SK-N-SH (cell line): ENCODE measurements around the gene ARHGEF4. TPM values are rescaled to one million over a fixed set of nuclear protein-coding genes. Genes with fewer than 3 reads are reported as not detected.

Experiments used
- CTCF ChIA-PET: fragments of 300-600, 350-600 bp; formaldehyde crosslinking; extraction: SDS; loops from one replicate; lab custom pipeline; 2021; lab: Yijun Ruan, JAX
- POLR2A ChIA-PET: fragments of 350-600 bp; sonication (Branson Sonifier 250); formaldehyde crosslinking; extraction: SDS; loops from one replicate; lab custom pipeline; 2020; ENCODE audit warnings: antibody characterized with exemption, inconsistent platforms; lab: Yijun Ruan, JAX
- DNase-seq: peaks from one replicate; pipeline ENCODE4 v3.0.0; 2012
- H2AFZ ChIP-seq: fragments of 200-600 bp; sonication (generic); 2 replicates; pipeline ENCODE4 v1.8.1; 2016; ENCODE audit warnings: antibody characterized with exemption, mild to moderate bottlenecking, low read depth
- H3F3A ChIP-seq: fragments of 200-600 bp; sonication (generic); replicated peaks from 2 replicates; pipeline ENCODE3; 2016; ENCODE audit warnings: antibody characterized with exemption, mild to moderate bottlenecking; ENCODE audit not compliant: insufficient read depth
- H3K27ac ChIP-seq, 2 experiments: fragments of 200-500 bp in 1 of 2; fragments of 200-600 bp in 1 of 2; sonication (Bioruptor generic) in 1 of 2; sonication (generic), shearing (Covaris generic) in 1 of 2; 2 replicates each; pipeline versions ENCODE4 v1.5.1 to v1.6.1; 2014 to 2016; ENCODE audit warnings: low read depth in 2 of 2, inconsistent platforms in 1 of 2, low read length in 1 of 2, mild to moderate bottlenecking in 1 of 2, mixed read lengths in 1 of 2
- H3K27me3 ChIP-seq: fragments of 200-600 bp; sonication (generic), shearing (Covaris generic); 2 replicates; pipeline ENCODE4 v1.6.1; 2016; ENCODE audit warnings: mixed run types; ENCODE audit not compliant: insufficient read depth
- H3K36me3 ChIP-seq, 2 experiments: fragments of 200-500 bp in 1 of 2; fragments of 200-600 bp in 1 of 2; sonication (Bioruptor generic) in 1 of 2; sonication (generic) in 1 of 2; replicated peaks in 1 of 2; 2 replicates each; pipeline versions ENCODE3 to v1.5.1; 2014 to 2016; ENCODE audit warnings: low read length in 1 of 2, mild to moderate bottlenecking in 1 of 2; ENCODE audit not compliant: insufficient read depth in 2 of 2, control insufficient read depth in 1 of 2
- H3K4me1 ChIP-seq, 2 experiments: fragments of 200-500 bp in 1 of 2; fragments of 200-600 bp in 1 of 2; sonication (Bioruptor generic) in 1 of 2; sonication (generic), shearing (Covaris generic) in 1 of 2; 2 replicates each; pipeline versions ENCODE4 v1.5.1 to v1.6.1; 2014 to 2016; ENCODE audit warnings: low read depth in 1 of 2, low read length in 1 of 2, mixed run types in 1 of 2; ENCODE audit not compliant: insufficient read depth in 2 of 2, control insufficient read depth in 1 of 2
- H3K4me2 ChIP-seq: fragments of 200-600 bp; sonication (generic), shearing (Covaris generic); 2 replicates; pipeline ENCODE4 v1.6.1; 2017; ENCODE audit warnings: mixed run types
- H3K4me3 ChIP-seq, 2 experiments: fragments of 200-500 bp in 1 of 2; fragments of 200-600 bp in 1 of 2; sonication (Bioruptor generic) in 1 of 2; sonication (generic), shearing (Covaris generic) in 1 of 2; 2 replicates each; pipeline versions ENCODE4 v1.5.1 to v1.8.1; 2014 to 2016; ENCODE audit warnings: low read depth in 2 of 2, inconsistent platforms in 1 of 2, low read length in 1 of 2, mild to moderate bottlenecking in 1 of 2, mixed read lengths in 1 of 2, moderate library complexity in 1 of 2
- H3K79me2 ChIP-seq: fragments of 200-600 bp; sonication (generic); 2 replicates; pipeline ENCODE4 v1.8.1; 2017; ENCODE audit warnings: mild to moderate bottlenecking; ENCODE audit not compliant: insufficient read depth
- H3K9ac ChIP-seq: fragments of 200-600 bp; sonication (generic); 2 replicates; pipeline ENCODE4 v1.6.1; 2017; ENCODE audit warnings: mixed run types
- H3K9me2 ChIP-seq: fragments of 200-600 bp; sonication (generic); 2 replicates; pipeline ENCODE4 v1.6.1; 2017; ENCODE audit warnings: mixed run types
- H3K9me3 ChIP-seq: fragments of 200-600 bp; sonication (generic); 2 replicates; pipeline ENCODE4 v1.6.1; 2017; ENCODE audit warnings: mixed run types, mild to moderate bottlenecking, moderate library complexity
- H4K20me1 ChIP-seq: fragments of 200-600 bp; sonication (generic); 2 replicates; pipeline ENCODE4 v1.6.1; 2017; ENCODE audit warnings: mild to moderate bottlenecking, mixed run types; ENCODE audit not compliant: insufficient read depth
- EP300 ChIP-seq, 2 experiments: IDR thresholded peaks; 2 replicates each; pipeline versions ENCODE4 v1.4.0 to v1.6.1; 2012; ENCODE audit warnings: borderline replicate concordance in 1 of 2, low read depth in 1 of 2, low read length in 1 of 2
- FOSL2 ChIP-seq: IDR thresholded peaks from 2 replicates; pipeline ENCODE4 v1.4.0; 2012; ENCODE audit warnings: low read depth, mild to moderate bottlenecking, moderate library complexity, borderline replicate concordance
- FOXJ3 ChIP-seq: sonication (generic); formaldehyde crosslinking; IDR thresholded peaks from 2 replicates; pipeline ENCODE4 v1.5.1; 2020; ENCODE audit warnings: mild to moderate bottlenecking, missing genetic modification reagents
- GABPA ChIP-seq: IDR thresholded peaks from 2 replicates; pipeline ENCODE4 v1.4.0; 2012; ENCODE audit warnings: low read depth, mild to moderate bottlenecking
- GATA2 ChIP-seq: sonication (generic); formaldehyde crosslinking; IDR thresholded peaks from 2 replicates; pipeline ENCODE4 v1.5.0; 2020; ENCODE audit warnings: mild to moderate bottlenecking, missing genetic modification reagents
- RXRA ChIP-seq: IDR thresholded peaks from 2 replicates; pipeline ENCODE4 v1.4.0; 2012; ENCODE audit warnings: low read depth, mild to moderate bottlenecking, borderline replicate concordance
- TCF12 ChIP-seq: IDR thresholded peaks from 2 replicates; pipeline ENCODE4 v1.4.0; 2012
- ZBTB33 ChIP-seq: IDR thresholded peaks from 2 replicates; pipeline ENCODE4 v1.4.0; 2012; ENCODE audit warnings: low read depth, borderline replicate concordance
- WGBS: methylation state at CpG from one replicate; pipeline ENCODE4 v1.1.6; 2017; ENCODE audit warnings: low lambda C conversion rate; 5-methylcytosine and 5-hydroxymethylcytosine counted together
- polyA plus RNA-seq, 3 experiments: library from polyadenylated mRNA; depleted of rRNA; stranded (reverse); fragments of >200 nt; gene quantifications; 2 replicates each; pipeline ENCODE4 v1.2.3, GENCODE V29; 2012
- TF ChIP-seq, protein P1 (sequence below): fragments of 150-350 bp; IDR thresholded peaks from 2 replicates; pipeline ENCODE4 v1.6.1; 2016; ENCODE audit warnings: mild to moderate bottlenecking, low read depth, low read length

Gene ARHGEF4
- polyA plus RNA-seq, 1 of the 3 experiments (the other 2 are of a cell fraction), result 2.3 TPM

GRCh38 chr2:130894326-130894942 lies 57.7 kb downstream of the ARHGEF4 start:
- H2AFZ ChIP-seq, result no peak overlapping the region
- H3K4me2 ChIP-seq, result no peak overlapping the region
- no peaks in the 10 kb centered on the region for H3K9me3 ChIP-seq
- no peak overlapping the region for H3K9ac ChIP-seq
- ChIA-PET CTCF (no interaction called here), POLR2A (no interaction called here)
- H3K27me3 ChIP-seq, result no peaks in the 10 kb centered on the region
- H4K20me1 ChIP-seq, result no peaks in the 10 kb centered on the region
- H3K27ac ChIP-seq, result no peak overlapping the region
- no peaks in the 10 kb centered on the region for H3K36me3 ChIP-seq
- H3K79me2 ChIP-seq, result no peaks in the 10 kb centered on the region
- DNase-seq, result no peak
- TF ChIP-seq FOSL2, result no peak
- H3F3A ChIP-seq, result no peaks in the 10 kb centered on the region
- H3K9me2 ChIP-seq, result no peaks in the 10 kb centered on the region
- H3K4me1 ChIP-seq, result no peaks in the 10 kb centered on the region; a peak in 1 of 4 replicates
- no peak overlapping the region for H3K4me3 ChIP-seq
- 45% methylated on average over 7 of the region's 7 CpGs for WGBS

DNA sequence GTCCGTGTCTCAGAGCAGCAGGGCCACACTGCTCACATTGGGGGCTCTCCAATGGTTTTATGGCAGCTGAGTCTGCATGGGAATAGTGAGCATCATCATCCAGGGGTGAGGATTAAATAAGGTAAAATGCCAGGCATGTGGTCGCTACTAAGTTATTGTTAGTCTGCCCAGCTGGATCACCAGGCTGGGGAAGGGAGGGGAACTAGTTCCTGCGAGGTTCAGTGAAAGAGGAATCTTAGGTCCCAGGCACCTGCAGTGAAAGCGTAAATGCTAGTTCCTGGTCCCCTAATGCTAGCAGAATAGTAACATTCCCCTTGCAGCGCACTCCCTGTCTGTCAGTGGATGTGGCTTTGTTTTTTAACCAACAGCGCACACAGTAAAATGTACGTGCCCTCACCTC lies 60.1 kb downstream of the ARHGEF4 start:
- Histone ChIP-seq H3K9me3 (no peaks in the 10 kb centered on the region), H3K9ac (no peak overlapping the region), H3K36me3 (no peaks in the 10 kb centered on the region), H3K4me1 (no peaks in the 10 kb centered on the region; a peak in 1 of 4 replicates), H3K4me2 (no peak overlapping the region), H4K20me1 (no peaks in the 10 kb centered on the region), H3K27me3 (no peaks in the 10 kb centered on the region), H3K9me2 (no peaks in the 10 kb centered on the region)
- WGBS, result 47% methylated on average over 7 of the region's 7 CpGs
- ChIA-PET POLR2A (no interaction called here), CTCF (interaction anchor here (1.0 to 1.8 kb wide), 3 partner anchors 23 to 100 kb away, joined by 3 to 7 read pairs (median 7); no protein-coding TSS in a partner anchor)
- no peak for DNase-seq
- no peak for TF ChIP-seq ZBTB33
- TF ChIP-seq, protein P1, sequence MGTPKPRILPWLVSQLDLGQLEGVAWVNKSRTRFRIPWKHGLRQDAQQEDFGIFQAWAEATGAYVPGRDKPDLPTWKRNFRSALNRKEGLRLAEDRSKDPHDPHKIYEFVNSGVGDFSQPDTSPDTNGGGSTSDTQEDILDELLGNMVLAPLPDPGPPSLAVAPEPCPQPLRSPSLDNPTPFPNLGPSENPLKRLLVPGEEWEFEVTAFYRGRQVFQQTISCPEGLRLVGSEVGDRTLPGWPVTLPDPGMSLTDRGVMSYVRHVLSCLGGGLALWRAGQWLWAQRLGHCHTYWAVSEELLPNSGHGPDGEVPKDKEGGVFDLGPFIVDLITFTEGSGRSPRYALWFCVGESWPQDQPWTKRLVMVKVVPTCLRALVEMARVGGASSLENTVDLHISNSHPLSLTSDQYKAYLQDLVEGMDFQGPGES, result no peak
- no peak for TF ChIP-seq GABPA
- TF ChIP-seq GATA2 (CRISPR knock-in tag), result no peak
- no peak for TF ChIP-seq EP300 (IDR thresholded peaks at IDR 0.05; ENCODE audit: borderline replicate concordance in 1 of 2, low read depth in 1 of 2, low read length in 1 of 2)
- TF ChIP-seq FOXJ3 (CRISPR knock-in tag), result no peak
- no peak for TF ChIP-seq TCF12
- TF ChIP-seq RXRA, result no peak
- TF ChIP-seq, all 33 proteins: peak for 0
- H2AFZ ChIP-seq, result no peak overlapping the region
- H3K79me2 ChIP-seq, result no peaks in the 10 kb centered on the region
- no peaks in the 10 kb centered on the region for H3F3A ChIP-seq
- H3K4me3 ChIP-seq, result no peak overlapping the region
- H3K27ac ChIP-seq, result no peak overlapping the region
